ENCODE data around the gene CYSLTR2. TPM values are rescaled to one million over a fixed set of nuclear protein-coding genes. Genes with fewer than 3 reads are reported as not detected.

The CYSLTR2 gene
- total RNA-seq, 2 experiments from 2014 or later: 2.7 to 4.0 TPM

GRCh38 chr13:48739386-48739964 lies 85.7 kb downstream of the CYSLTR2 start:
- CTCF ChIA-PET: interaction anchor here (1.1 kb wide), 1 partner anchor 30 kb away, joined by 3 read pairs; no protein-coding TSS in a partner anchor
- Mint-ChIP-seq H3K36me3 (peaks cover 3% of the 10 kb centered on the region), H3K27ac (no peak overlapping the region), H3K4me1 (peaks cover 2% of the 10 kb centered on the region), H3K4me3 (no peak overlapping the region), H3K9me3 (ENCODE audit: low read depth) (no peaks in the 10 kb centered on the region), H3K27me3 (no peaks in the 10 kb centered on the region)
- DNase-seq: no peak
- no peak for ATAC-seq

GRCh38 chr13:48741377-48741776 lies 87.6 kb downstream of the CYSLTR2 start:
- Mint-ChIP-seq H3K4me3 (no peak overlapping the region), H3K4me1 (peaks cover 2% of the 10 kb centered on the region), H3K27me3 (no peaks in the 10 kb centered on the region), H3K27ac (no peak overlapping the region), H3K36me3 (peaks cover 3% of the 10 kb centered on the region), H3K9me3 (ENCODE audit: low read depth) (no peaks in the 10 kb centered on the region)
- CTCF ChIA-PET: no interaction called here
- ATAC-seq: no peak
- no peak for DNase-seq

- peaks cover 30% of the 10 kb centered on the region for H3K4me1 Mint-ChIP-seq
- no peak overlapping the region for H3K27ac Mint-ChIP-seq
- no peaks in the 10 kb centered on the region for H3K27me3 Mint-ChIP-seq
- peaks cover 3% of the 10 kb centered on the region for H3K36me3 Mint-ChIP-seq
- no peak overlapping the region for H3K4me3 Mint-ChIP-seq
- no peaks in the 10 kb centered on the region for H3K9me3 Mint-ChIP-seq (ENCODE audit: low read depth)
- ATAC-seq: no peak
- CTCF ChIA-PET: no interaction called here
- DNase-seq: no peak
These were observed 93.1 kb downstream of the CYSLTR2 start for GRCh38 chr13:48746821-48747220.

GRCh38 chr13:48748681-48749080 lies 95.0 kb downstream of the CYSLTR2 start:
- H3K27me3 Mint-ChIP-seq: no peaks in the 10 kb centered on the region
- no peaks in the 10 kb centered on the region for H3K9me3 Mint-ChIP-seq (ENCODE audit: low read depth)
- CTCF ChIA-PET: interaction anchor here (1.0 to 1.9 kb wide), 4 partner anchors 14 to 24 kb away, joined by 3 to 11 read pairs (median 6); no protein-coding TSS in a partner anchor
- peaks cover 28% of the 10 kb centered on the region for H3K4me1 Mint-ChIP-seq
- ATAC-seq (no peak), DNase-seq (no peak)
- H3K36me3 Mint-ChIP-seq: peaks cover 2% of the 10 kb centered on the region
- H3K4me3 Mint-ChIP-seq: no peak overlapping the region
- H3K27ac Mint-ChIP-seq: peak overlapping the region; percentile 61

- DNase-seq (no peak), ATAC-seq (no peak)
- Mint-ChIP-seq H3K4me3 (no peak overlapping the region), H3K27ac (peak overlapping the region; percentile 61), H3K9me3 (ENCODE audit: low read depth) (no peaks in the 10 kb centered on the region), H3K36me3 (no peaks in the 10 kb centered on the region), H3K27me3 (no peaks in the 10 kb centered on the region), H3K4me1 (peaks cover 28% of the 10 kb centered on the region)
- CTCF ChIA-PET: interaction anchor here (1.0 to 1.9 kb wide), 4 partner anchors 15 to 23 kb away, joined by 3 to 11 read pairs (median 6); no protein-coding TSS in a partner anchor
These were observed 95.4 kb downstream of the CYSLTR2 start for GRCh38 chr13:48749144-48749543.

- H3K9me3 Mint-ChIP-seq (ENCODE audit: low read depth): peaks cover 2% of the 10 kb centered on the region
- H3K4me1 Mint-ChIP-seq: peaks cover 28% of the 10 kb centered on the region
- DNase-seq (peak; percentile 92), ATAC-seq (peak; percentile 93)
- H3K4me3 Mint-ChIP-seq: peak overlapping the region; percentile 3
- H3K27me3 Mint-ChIP-seq: no peaks in the 10 kb centered on the region
- H3K36me3 Mint-ChIP-seq: no peaks in the 10 kb centered on the region
- CTCF ChIA-PET: interaction anchor here (0.9 to 2.3 kb wide), 8 partner anchors 18 to 154 kb away, joined by 3 to 12 read pairs (median 4); no protein-coding TSS in a partner anchor
- peak overlapping the region; percentile 61 for H3K27ac Mint-ChIP-seq
These were observed 96.2 kb downstream of the CYSLTR2 start for GRCh38 chr13:48749699-48750473.

GRCh38 chr13:48750588-48751383 lies 97.1 kb downstream of the CYSLTR2 start:
- no peaks in the 10 kb centered on the region for H3K27me3 Mint-ChIP-seq
- DNase-seq: no peak
- CTCF ChIA-PET: interaction anchor here (0.9 to 2.3 kb wide), 8 partner anchors 17 to 620 kb away, joined by 3 to 12 read pairs (median 3); no protein-coding TSS in a partner anchor
- H3K4me1 Mint-ChIP-seq: peaks cover 28% of the 10 kb centered on the region
- peaks cover 3% of the 10 kb centered on the region for H3K9me3 Mint-ChIP-seq (ENCODE audit: low read depth)
- H3K27ac Mint-ChIP-seq: no peak overlapping the region
- no peak overlapping the region for H3K4me3 Mint-ChIP-seq
- H3K36me3 Mint-ChIP-seq: no peaks in the 10 kb centered on the region
- no peak for ATAC-seq

- no peak overlapping the region for H3K27ac Mint-ChIP-seq
- DNase-seq (no peak), ATAC-seq (no peak)
- H3K9me3 Mint-ChIP-seq (ENCODE audit: low read depth): peaks cover 11% of the 10 kb centered on the region
- H3K27me3 Mint-ChIP-seq: peaks cover 8% of the 10 kb centered on the region
- no peaks in the 10 kb centered on the region for H3K4me1 Mint-ChIP-seq
- H3K36me3 Mint-ChIP-seq: peaks cover 9% of the 10 kb centered on the region
- no peak overlapping the region for H3K4me3 Mint-ChIP-seq
- CTCF ChIA-PET: no interaction called here
These were observed 106.9 kb downstream of the CYSLTR2 start for GRCh38 chr13:48760626-48761025.

Other genes starting within 250 kb of the CYSLTR2 start
- gene LPAR6, start 240.8 kb upstream of the CYSLTR2 start, total RNA-seq: 10 to 100 TPM; 32.0 to 53.0 TPM
- gene RCBTB2, start 120.8 kb upstream of the CYSLTR2 start, total RNA-seq: 10 to 100 TPM; 17.0 to 22.5 TPM

Measured in activated CD8-positive, alpha-beta memory T cell treated with anti-CD3 and anti-CD28 coated beads, Interleukin-2, amount 10 ng/mL, durations not matched to agents 7 days and 5 days (primary cell).